ENCODE data around the gene HDHD5.

The HDHD5 gene

DNA sequence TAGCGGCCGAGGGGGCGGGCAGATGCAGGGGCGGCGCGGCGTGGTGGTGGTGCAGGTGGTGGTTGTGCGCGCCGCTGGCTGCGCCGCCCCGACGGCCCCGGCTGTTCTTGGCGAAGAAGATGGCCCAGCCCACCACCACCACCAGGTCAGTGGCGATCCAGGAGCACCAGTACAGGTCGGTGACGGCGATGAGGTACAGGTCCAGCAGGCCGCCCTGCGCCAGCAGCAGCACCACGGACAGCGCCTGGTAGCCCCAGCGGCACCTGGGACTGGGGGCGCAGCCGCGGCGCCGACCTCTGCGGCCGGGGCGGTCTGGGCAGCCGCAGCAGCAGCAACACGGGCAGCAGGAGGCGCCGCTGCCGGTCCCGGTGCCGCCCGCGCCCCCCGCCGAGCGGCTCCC, 38.8 kb downstream of the HDHD5 start:
- peak; percentile 86 for DNase-seq (ENCODE audit: low spot score)

DNA sequence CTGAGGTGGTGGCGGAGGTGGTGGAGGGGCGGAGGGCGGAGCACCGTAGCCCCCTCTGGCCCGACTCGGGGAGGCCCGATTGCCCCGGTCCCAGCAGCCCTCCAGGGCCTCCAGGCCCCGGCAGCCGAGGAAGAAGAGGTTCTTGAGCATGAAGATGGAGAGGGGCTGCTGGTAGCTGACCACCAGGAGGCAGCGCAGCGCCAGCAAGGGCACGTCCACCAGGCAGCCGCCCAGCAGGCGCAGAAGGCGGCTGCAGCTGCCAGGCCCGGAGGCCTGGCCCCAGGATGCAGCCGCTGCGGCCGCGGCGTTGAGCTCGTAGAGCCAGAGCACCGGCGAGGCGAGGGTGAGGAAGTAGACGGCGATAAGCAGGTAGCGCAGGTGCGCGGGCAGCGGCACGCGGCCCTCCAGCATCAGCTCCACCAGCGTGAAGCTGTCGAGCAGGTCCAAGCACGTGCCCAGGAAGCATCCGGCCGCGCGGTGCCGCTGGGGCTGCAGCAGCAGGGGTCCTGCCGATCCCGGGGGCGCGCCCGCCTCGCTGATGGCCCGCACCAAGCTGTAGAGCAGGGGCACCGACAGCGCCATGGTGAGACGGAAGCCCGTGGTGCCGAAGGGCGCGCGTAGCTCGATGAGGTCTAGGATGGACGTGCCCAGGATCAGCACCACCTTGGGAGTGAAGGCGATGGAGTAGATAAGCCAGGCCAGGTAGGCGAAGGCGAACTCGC, 39.4 kb downstream of the HDHD5 start:
- DNase-seq (ENCODE audit: low spot score) = peak; percentile 40

DNA sequence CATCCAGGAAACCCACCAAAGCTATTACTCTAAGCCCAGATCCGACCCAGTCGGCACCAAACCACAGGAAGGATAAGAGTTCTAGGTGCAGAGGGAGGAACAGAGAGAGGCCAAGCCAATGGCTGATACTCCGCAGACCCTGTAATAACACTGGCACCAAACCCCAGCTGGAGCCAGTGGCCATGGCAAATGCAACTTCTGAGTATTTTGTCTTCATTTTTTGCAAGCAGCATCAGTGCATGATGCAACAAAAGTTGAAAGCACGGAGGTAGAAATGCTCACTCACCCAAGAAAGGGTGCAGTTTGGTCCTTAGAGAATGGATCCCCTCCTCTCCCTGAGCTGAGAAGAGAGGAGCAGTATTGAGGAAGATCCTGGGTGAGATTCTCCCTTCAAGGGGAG, 40.7 kb downstream of the HDHD5 start:
- no peak for DNase-seq (ENCODE audit: low spot score)

DNA sequence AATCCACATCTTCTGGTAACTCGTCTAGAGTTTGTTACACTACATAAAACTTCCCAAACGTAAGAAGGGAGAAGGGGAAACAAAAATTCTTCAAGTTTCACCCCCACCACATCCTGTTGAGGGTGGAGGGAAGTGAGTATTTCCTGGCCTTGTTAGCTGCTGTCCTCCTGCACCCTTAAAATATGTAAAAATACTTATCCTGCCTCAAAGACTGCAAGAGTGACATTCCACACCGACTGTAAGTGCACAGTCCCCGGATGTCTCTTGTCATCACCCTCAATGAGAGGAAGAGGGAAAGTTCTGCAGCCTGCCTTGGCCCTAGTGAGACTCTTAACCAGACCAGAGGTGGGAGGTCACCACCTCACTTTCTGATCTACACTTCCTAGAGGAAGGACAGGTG, 41.2 kb downstream of the HDHD5 start:
- DNase-seq (ENCODE audit: low spot score) = no peak

DNA sequence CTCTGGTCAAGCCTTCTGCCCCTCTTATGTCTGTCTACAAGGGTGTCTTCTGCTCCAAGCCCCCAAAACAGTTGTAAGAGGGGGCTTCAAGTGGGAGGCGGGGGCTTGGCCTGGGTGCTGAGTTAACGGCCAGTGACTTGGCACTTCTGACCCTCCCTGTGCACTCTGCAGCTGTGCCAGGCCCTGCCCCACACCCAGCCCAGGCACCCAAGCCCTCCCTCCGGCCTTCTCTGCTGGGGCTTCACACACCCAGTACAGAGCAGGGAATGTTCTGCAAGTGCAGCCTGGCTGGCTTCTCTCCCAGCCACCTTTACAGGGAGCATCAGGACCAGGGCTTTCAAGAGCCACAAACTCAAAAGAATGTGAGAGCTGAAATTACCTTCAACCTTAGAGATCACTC, 41.7 kb downstream of the HDHD5 start:
- DNase-seq (ENCODE audit: low spot score) = no peak

DNA sequence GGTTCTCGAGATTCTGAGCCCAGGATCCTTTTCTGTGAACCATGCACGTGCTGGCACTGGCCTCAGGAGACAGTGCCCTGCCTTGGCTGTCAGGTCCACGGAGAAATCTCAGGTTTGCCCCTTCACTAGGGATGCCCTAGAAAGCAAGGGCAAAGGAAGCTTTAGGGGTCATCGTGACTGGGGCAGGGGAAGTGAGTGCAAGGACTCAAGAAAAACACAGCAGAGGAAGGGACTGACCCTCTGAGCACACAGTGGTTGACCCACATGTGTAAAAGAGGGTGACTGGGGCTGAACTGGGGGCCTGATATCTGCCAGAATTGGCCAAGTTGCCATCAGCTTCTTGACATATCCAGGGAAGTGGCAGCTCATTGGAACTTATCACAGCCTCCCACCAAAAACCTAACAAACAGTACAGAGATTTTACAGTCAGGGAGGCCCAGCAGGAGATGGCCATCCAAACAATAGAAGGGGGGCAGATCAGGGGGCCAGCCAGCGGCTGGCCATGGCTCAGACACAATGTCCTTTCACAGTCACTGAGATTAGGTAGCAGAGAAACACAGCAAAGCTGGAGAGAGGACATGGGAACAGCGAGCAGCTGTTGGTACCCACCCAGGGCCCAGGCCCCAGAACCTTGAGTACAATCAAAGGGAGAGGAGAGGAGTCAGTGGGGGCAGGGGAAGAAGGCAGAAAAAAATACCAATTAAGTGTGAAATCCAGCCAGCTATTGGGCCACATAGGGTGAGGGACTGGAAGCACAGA, 42.3 kb downstream of the HDHD5 start:
- no peak for DNase-seq (ENCODE audit: low spot score)

DNA sequence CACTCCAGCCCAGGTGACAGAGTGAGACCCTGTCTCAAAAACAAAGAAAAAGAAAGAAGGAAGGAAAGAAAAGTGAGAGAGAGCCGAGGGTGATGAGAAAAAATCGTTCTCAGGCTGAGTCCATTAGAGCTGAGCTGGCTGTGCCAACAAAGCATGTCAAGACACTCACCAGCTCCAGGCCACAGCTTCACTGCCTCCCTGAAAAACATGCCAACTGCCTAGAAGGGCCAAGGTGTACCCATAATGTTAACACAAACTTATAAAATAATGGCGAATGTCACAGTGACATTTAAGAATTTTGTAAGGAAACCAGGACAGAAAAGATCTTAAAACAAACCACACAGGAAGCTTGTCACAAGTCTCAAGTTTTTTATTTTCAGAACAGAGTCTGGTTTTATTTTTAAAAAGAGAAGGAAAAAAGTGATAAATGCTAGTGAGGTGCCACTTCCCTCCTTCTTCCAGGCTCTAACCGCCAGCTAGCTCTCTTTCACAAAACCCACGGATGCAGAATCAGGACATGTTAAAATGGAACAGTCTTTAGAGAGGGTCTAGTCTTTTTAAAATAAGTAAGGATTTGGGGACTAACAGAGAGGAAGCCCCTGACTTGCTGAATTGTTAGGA, 43.0 kb downstream of the HDHD5 start:
- no peak for DNase-seq (ENCODE audit: low spot score)

DNA sequence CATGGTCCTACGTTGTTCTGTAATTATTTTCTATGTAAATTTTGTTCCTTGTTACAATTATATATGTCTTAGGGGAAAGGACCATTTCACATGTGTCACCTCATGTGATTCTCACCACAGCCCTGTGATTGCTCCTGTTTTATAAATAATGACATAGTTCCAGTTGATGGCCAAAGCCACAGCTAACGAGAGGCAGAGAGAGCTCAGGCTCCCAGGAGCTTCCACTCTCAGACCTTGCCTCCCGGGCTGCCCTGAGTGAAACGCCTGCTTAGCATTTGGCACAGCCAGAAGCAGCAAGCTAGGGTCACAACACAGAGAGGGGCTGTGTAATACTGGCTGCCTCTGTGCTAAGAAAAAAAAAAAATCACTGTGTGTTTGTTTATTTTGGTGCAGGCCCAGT, 43.8 kb downstream of the HDHD5 start:
- DNase-seq (ENCODE audit: low spot score) = no peak

DNA sequence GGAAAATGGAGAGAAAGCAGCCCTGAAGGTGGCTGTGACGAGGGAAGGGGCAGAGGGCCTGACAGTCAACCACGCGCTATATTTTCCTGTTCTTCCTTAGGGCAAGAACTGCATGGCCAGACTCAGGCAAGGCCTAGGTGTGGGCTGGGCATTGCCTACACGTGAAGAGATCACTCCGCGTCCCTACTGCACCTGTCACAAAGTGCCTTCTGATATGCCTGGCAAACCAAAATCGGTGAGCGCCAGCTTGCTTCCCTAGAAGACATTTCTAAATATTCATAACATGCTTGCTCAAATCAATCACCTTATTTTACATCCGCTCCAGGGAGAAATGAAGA, 44.2 kb downstream of the HDHD5 start:
- DNase-seq (ENCODE audit: low spot score) = no peak

DNA sequence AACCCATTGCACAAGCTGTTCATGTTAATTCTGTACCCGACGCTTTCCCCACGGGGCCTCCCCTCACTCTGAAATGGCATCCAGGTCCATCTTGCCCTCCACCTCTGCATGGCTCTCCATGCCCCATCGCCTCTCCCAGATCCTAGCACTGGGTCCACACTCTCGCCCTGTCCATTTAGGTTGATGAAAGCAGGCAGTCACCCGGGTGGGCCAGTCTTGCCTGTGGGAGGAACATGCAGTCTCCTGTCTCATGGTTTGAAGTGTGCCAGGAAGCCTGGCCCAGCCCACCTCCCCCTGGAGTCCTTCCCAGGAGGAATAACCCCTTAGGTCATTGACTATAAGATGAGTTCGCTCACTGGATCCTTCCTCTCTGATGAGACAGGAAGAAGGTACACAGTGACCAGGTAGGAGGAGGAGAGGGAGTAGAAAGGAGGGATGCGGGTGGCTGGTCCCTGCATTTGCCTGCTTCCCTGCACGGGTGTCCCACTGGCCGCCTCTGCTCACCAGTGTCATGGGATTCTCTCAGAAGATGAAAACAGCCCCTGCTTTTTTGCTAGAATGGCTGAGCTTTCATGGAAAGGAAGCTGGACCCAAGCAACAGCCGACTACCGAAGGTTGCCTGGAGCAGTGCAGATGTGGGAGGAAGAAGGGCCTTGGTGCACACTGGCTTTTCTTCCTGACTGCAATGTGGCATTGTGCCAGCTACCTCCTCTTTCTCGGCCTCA, 44.7 kb downstream of the HDHD5 start:
- no peak for DNase-seq (ENCODE audit: low spot score)

DNA sequence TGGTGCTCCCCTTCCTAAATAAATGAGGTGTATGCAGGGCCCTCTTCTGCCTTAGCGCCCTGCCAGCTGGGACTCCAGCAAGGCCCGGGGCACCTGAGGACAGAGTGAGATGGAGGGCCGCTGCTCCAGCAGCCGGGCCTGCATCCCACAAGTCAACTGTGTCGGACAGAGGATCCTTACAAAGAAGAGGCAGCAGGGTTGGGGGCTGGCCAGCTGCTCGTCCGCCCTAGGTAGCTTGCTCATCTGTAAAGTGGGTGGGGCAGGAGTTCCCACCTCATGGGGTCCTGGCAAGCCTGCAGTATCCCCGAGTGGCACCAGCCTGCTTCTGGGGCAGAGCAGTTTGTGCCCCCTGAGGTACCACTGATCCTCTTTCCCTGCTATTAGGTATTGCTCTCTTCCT, 45.5 kb downstream of the HDHD5 start:
- no peak for DNase-seq (ENCODE audit: low spot score)

DNA sequence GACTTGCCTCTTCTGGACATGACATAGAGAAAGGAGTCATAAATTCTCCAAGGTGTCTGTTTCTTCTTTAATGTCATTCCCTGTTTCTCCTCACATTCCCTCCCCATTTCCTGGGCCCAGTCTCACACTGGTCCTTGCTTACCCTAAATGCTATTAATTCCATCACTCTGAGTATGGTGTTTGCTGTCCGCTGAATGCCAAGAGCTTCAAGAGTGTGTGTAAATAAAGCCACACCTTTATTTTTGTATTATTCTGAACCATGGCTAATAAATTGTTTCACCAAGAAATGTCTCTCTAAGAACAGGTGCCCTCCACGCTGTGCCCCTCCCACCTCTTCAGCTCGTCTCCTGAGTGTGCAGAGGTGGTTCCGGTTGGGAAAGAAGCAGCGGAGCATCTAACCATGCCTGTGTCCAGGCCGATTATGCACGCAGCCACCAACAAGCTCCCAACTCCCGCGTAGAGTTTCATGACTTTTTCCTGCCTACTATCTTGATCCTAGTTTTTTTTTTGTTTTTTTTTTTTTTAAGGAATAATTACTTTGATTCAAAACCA, 46.5 kb downstream of the HDHD5 start:
- no peak for DNase-seq (ENCODE audit: low spot score)

DNA sequence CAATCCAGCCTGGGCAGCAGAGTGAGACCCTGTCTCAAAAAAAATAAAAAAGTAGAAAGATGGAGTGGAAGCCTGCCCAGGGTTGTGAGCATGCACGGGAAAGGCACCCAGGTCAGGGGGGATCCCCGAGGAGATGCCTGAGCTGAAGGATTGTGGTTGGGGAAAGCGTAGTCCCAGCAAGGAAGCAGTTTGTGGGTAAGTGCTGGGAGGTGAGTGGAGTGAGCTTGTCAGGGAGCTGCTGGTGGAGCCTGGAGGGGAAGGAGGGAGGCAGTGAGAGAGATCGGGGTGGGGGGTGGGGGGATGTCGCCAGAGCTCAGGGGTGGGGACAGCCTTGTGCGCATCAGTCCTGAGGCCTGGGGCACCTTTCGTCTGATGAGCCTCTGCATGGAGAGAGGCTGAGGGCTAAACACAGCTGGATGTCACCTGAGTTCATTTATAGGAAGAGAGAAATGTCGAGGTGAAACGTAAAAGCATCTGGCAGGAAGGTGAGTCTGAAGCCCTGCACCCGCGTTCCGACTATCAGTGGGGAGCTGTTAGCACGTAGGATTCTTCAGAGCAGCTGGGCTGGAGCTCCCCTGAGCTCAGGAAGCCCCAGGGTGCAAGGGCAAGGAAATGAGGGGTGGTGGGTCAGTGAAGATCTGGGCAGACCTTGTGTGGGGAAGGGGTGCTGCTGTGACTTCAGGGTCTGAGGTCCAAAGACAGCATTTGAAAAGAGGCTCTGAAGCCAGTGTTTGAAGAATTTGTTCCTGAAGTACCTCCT, 48.1 kb downstream of the HDHD5 start:
- DNase-seq (ENCODE audit: low spot score) = no peak

DNA sequence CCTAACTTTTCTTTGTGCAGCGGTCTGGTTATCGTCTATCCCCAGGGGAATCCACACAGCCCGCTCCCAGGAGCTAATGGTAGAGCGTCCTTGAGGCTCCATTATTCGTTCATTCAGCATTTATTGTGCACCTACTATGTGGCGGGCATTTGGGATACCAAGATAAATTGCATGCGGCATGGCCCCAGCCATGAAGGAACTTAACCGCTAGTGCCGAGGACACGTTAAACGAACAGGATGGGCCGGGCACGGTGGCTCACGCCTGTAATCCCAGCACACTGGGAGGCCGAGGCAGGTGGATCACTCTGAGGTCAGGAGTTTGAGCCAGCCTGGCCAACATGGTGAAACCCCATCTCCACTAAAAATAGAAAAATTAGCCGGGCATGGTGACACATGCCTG, 49.1 kb downstream of the HDHD5 start:
- DNase-seq (ENCODE audit: low spot score) = no peak

DNA sequence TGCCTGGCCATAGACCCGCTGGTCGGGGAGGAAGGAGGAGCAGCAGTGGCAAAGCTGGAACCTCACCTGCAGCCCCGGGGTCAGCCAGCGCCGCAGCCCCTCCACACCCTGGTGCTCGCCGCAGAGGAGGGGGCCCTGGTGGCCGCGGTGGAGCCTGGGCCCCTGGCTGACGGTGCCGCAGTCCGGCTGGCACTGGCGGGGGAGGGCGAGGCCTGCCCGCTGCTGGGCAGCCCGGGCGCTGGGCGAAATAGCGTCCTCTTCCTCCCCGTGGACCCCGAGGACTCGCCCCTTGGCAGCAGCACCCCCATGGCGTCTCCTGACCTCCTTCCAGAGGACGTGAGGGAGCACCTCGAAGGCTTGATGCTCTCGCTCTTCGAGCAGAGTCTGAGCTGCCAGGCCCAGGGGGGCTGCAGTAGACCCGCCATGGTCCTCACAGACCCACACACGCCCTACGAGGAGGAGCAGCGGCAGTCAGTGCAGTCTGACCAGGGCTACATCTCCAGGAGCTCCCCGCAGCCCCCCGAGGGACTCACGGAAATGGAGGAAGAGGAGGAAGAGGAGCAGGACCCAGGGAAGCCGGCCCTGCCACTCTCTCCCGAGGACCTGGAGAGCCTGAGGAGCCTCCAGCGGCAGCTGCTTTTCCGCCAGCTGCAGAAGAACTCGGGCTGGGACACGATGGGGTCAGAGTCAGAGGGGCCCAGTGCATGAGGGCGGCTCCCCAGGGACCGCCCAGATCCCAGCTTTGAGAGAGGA, 49.8 kb downstream of the HDHD5 start:
- DNase-seq (ENCODE audit: low spot score) = no peak

DNA sequence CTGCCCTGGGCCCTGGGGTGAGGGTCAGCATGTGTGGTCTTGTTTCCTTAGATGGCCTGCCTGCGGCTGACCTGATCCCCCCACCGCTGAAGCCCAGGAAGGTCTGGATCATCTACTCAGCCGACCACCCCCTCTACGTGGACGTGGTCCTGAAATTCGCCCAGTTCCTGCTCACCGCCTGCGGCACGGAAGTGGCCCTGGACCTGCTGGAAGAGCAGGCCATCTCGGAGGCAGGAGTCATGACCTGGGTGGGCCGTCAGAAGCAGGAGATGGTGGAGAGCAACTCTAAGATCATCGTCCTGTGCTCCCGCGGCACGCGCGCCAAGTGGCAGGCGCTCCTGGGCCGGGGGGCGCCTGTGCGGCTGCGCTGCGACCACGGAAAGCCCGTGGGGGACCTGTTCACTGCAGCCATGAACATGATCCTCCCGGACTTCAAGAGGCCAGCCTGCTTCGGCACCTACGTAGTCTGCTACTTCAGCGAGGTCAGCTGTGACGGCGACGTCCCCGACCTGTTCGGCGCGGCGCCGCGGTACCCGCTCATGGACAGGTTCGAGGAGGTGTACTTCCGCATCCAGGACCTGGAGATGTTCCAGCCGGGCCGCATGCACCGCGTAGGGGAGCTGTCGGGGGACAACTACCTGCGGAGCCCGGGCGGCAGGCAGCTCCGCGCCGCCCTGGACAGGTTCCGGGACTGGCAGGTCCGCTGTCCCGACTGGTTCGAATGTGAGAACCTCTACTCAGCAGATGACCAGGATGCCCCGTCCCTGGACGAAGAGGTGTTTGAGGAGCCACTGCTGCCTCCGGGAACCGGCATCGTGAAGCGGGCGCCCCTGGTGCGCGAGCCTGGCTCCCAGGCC, 50.6 kb downstream of the HDHD5 start:
- no peak for DNase-seq (ENCODE audit: low spot score)

DNA sequence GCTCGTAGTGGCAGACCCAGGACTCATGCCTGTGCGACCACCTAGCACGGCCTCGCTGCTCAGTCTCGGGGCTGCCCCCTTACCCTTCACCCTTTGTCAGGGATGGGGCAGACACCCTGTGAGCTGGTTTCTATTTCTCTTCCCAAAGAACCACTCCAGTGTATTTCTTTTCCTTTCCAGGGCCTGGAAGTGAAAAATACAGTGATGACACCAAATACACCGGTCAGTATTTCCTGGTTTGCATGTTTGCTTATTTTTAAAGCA, 51.6 kb downstream of the HDHD5 start:
- DNase-seq (ENCODE audit: low spot score) = no peak

DNA sequence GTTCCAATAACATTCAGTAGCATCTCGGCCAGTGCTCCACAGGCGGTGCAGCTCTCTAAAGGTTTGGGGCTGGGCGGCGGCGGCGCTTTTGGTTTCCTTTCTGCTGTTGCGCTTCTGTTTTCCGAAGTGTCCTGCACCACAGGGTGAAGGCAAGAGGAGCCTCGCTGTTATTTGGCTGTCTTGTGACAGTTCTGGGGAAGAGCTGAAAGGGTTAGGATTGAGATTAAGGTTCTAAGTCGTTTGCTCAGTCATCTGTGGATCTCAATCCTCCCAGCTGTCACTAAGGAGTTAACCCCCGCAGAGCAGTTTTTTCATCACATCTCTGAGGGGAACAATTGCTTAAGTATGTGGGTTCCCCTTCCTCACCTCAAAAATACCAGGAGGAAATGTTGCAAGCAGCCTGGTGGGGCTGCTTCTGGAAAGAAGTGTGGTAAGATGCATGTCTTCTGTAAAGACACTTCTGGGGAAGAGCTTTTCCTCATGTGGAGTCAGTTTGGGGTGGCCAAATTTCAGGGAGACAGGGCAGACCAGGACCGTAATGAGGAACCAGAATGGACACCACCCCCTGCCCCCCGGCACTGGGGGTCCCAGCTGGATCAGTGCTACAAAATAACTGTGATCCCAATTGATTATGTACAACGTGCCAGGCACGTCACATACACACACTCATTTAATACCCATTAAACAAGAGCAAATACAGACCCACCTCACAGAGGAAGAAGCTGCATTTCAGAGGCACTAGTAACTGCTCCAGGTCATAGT, 52.1 kb downstream of the HDHD5 start:
- no peak for DNase-seq (ENCODE audit: low spot score)

DNA sequence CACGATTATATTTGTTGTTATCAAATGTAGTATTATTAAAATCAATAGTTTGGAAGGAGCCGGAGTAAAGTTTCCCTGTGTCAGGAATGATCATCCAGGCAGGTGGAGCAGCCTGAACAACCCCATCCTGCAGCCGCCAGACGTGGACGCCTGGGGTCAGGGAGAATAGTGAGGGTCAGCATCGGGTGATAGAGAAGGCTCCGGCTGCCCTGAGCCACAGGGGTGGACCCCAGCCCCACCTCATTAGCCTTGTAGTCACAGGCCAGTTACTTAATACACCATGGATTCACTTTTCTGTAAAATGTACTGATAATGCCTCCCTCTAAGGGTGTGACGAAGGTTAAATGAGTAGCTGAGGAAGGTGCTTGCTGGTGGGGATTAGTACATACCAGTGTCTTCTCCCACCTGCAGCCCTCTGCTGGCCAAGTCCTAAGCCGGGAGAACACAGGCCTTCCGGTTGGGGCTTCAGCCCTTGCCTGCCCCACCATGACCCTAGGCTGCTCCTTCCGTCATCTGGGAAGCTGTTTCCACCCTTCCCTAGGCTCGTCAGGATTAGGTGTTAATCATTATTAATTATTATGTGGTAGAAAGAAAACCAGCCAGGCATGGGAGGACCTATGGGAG, 52.8 kb downstream of the HDHD5 start:
- DNase-seq (ENCODE audit: low spot score) = no peak

Measured in HuH-7 (cell line).